ENCODE measurements around the gene ACAD10.

DNA sequence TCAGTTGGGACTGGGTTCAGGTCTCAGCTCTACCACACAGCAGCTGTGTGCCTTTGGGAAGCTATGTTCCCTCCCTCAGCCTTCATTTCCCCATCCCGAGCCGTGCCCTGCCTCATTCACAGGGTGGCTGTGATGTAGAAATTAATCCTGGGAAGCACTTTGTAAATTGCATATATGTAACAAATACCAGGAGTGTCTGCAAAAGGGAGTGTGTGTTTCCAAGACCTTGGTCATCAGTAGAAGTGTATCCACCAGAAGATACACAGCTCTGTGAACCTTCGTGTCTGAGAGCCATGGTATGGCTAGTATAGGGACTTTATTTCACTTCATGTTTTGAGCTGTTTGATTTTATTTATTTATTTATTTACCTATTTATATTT, 107.0 kb downstream of the ACAD10 start:
- TF ChIP-seq, protein P1, sequence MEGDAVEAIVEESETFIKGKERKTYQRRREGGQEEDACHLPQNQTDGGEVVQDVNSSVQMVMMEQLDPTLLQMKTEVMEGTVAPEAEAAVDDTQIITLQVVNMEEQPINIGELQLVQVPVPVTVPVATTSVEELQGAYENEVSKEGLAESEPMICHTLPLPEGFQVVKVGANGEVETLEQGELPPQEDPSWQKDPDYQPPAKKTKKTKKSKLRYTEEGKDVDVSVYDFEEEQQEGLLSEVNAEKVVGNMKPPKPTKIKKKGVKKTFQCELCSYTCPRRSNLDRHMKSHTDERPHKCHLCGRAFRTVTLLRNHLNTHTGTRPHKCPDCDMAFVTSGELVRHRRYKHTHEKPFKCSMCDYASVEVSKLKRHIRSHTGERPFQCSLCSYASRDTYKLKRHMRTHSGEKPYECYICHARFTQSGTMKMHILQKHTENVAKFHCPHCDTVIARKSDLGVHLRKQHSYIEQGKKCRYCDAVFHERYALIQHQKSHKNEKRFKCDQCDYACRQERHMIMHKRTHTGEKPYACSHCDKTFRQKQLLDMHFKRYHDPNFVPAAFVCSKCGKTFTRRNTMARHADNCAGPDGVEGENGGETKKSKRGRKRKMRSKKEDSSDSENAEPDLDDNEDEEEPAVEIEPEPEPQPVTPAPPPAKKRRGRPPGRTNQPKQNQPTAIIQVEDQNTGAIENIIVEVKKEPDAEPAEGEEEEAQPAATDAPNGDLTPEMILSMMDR (IDR thresholded peaks at IDR 0.05), result no peak
- TF ChIP-seq POLR2A (IDR thresholded peaks at IDR 0.05), result no peak
